GM19023 (cell line): ENCODE measurements around the gene SMARCD1.
"Not testable (repeated sequence)": the region's sequence is repeated elsewhere in the genome, so short reads cannot be mapped to it uniquely, and the experiment has no call there.

Experiments used
- ATAC-seq: cut with Tn5 transposase; IDR thresholded peaks from one replicate; pipeline ENCODE4 v1.9.1; 2021; ENCODE audit warnings: mild to moderate bottlenecking, moderate library complexity; ENCODE audit not compliant: unreplicated experiment

Gene SMARCD1

DNA sequence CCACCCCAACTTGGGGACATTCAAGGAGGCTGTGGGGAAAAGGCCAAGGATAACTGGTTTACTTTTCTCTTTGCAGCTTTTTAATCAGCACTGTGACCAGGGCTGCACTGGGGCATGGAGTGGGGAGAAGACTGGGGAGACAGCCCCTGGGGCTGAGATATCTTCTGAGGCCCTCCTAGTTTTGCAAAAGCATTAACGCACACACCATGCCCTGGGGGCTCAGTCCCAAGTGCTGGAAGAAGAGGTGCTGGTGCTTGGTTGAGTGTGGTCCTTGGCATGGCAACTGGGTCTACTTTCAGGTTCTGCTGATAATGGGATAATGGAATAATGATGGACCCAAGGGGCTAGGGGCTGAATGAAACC is 9.4 kb upstream of the SMARCD1 start:
- ATAC-seq = no peak

DNA sequence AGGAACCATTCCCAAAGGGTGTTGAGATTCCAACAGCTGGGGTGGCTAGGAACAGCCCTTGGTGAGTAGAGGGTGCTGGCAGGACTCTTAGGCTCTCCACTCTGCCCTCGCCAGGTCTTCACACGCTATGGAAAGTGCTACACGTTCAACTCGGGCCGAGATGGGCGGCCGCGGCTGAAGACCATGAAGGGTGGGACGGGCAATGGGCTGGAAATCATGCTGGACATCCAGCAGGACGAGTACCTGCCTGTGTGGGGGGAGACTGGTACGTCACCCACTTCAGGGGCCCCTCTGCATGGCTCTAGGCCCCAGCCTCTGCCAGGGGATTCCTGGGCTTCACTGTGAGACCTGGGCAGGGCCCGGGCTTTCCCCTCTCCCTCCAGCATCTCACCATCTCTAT is 8.0 kb upstream of the SMARCD1 start:
- no peak for ATAC-seq

DNA sequence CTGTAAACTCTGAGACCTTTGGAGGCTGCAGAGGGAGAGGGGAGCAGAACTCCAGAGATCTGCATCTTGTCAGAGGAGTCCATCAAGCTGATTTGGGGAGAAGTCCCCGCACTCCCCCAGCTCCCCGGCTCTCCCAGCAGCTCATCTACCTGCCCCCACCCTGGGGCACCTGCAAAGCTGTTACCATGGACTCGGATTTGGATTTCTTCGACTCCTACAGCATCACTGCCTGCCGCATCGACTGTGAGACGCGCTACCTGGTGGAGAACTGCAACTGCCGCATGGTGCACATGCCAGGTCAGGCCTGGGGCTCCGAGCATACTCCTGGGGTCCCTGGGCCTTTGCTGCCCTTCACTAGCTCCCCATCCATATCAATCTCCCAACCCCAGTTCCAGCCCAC is 6.9 kb upstream of the SMARCD1 start:
- no peak for ATAC-seq

DNA sequence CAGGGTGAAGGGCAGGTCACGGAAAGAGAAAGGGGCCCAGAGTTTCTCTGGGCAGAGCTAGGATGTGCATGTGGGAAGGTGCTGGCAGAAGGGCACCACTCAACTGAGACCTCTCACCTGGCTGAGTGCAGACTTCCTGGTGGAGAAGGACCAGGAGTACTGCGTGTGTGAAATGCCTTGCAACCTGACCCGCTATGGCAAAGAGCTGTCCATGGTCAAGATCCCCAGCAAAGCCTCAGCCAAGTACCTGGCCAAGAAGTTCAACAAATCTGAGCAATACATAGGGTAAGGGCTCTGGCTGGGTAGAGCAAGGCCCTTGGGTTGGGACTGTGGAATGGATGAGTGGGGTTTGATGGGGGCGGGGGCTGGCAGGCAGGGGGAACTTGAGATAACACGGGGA is 5.4 kb upstream of the SMARCD1 start:
- ATAC-seq = no peak

DNA sequence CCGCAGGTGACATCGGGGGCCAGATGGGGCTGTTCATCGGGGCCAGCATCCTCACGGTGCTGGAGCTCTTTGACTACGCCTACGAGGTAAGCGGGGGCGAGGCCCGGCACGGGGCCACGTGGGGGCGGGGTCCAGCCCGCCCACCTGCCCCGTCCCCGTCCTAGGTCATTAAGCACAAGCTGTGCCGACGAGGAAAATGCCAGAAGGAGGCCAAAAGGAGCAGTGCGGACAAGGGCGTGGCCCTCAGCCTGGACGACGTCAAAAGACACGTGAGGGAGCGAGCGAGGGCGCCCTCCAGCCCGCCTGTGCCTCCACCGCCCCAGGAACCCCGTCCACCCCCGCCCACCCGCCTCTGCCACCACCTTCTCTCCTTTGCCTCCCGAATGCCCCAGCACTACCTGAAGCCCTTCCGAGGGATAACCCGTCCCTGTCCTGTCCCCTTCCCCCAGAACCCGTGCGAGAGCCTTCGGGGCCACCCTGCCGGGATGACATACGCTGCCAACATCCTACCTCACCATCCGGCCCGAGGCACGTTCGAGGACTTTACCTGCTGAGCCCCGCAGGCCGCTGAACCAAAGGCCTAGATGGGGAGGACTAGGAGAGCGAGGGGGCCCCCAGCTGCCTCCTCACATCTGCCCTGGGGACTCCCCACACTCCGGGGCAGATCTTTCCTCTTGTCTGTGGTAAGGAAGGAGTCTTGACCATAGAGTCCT is 3.9 kb upstream of the SMARCD1 start:
- no peak for ATAC-seq

DNA sequence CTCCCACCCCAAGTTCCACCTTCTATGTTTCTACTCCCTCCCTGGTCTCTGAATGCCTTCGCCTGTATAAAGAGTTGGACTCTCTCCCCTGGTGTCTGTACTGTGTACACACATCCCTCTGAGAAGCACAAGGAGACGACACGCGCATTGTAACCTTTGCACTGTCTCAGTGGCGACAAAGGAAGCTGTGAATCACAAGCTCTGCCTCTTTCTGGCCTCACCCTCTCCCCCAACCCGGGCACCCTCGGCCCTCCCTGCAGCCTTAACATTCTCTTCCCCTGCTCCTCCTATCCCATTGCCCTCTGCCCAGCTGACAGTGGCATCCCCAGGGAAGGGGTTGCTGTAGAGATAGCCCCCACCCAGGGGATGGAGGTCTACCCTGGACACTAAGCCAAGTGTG is 2.5 kb upstream of the SMARCD1 start:
- ATAC-seq = no peak

DNA sequence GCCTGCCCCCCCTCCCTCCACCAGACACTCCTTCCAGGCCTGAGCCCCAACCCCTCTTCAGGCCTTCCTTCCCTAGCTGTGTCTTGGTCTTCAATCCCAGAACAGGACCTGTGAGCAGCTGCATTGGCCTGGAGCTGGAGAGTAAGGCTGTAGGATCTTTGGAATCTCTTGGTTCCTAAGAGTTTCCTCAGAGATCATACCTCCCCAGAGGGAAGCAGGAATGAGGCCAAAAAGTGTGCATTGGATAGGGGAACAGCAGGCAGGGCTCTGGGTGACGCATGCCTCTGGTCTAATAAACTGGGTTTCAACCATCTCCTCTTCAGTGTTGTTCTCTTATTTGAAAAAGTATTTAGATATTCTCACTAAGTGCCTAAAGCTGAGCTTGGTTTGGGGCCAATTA is 1.8 kb upstream of the SMARCD1 start:
- ATAC-seq = no peak

DNA sequence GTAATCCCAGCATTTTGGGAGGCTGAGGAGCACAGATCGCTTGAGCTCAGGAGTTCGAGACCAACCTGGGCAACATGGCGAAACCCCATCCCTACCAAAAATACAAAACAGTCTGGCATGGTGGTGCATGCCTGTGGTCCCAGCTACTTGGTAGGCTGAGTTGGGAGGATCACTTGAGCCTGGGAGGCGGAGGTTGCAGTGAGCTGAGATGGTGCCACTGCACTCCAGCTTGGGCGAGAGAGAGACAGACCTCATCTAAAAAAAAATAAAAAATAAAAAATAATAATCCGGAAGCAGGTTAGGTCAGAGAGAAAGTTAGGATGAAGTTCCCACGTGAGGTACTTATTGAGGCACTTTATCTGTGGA is 750 bp upstream of the SMARCD1 start:
- ATAC-seq = not testable (repeated sequence)

DNA sequence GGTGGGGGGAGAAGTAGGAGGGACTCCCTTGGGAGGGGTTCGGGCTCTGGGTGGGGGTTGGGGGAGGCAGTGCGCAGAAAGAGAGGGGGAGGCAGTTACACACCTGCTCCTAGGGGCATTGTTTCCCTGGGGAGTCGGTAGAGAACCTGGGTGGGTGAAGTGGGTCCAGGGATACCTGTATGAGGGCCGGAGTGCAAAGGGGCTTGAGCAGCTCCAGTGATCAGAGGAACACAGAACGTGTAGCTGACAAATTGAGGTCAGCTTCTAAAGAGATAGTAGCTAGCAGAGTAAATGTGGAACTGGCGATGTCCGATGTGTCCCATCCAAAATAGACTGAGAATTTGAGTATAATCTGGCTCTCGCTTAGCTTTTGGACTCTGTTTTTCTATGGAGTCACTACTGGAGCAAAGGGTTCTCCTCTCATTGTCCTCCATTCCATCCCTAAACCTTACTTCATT is 502 bp downstream of the SMARCD1 start:
- ATAC-seq = no peak

DNA sequence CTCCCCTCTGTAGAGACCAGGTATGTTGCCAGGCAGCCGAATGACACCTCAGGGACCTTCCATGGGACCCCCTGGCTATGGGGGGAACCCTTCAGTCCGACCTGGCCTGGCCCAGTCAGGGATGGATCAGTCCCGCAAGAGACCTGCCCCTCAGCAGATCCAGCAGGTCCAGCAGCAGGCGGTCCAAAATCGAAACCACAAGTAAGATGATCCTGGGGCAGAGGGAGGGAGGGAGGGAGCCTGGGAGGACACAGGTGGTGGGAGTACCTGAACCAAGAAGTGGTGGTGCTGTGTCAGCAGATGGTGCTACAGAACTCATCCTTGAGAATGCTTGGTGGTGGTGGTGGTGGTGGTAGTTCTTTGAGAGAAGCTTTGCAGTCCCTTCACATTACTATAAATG is 1.0 kb downstream of the SMARCD1 start:
- ATAC-seq = no peak

DNA sequence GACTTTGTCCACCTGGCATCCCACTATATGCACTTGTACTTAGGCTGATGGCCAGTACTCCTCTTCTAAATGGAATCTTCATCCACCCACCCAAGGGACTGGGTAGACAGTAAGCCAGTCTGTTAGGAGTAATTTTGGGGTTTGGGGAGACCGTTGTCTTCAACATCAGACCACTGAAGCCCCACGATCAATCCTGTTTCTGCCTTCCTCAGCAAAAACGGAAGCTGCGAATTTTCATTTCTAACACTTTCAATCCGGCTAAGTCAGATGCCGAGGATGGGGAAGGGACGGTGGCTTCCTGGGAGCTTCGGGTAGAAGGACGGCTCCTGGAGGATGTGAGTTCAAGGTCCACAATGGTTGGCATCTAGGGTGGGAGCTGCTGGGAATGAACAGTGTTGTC is 2.0 kb downstream of the SMARCD1 start:
- ATAC-seq = no peak

DNA sequence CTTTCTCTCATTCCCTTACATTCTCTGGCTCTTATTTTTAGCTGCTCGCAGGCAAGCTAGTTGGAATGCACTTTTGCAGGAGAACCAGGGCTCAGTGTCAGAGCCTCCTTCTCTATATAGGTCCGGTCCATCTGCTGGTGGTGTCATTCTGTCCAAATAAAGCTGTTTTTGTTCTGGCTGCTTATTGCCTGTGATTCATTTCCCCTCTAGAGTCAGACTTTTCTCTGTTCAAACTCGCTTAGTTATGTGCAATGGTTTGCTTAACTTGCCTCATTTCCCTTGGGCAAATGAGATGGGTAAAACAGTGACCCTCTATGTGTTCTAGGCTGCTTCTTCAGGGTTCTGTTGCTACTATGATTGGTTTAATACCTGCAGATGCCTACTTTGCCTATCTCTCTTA is 2.9 kb downstream of the SMARCD1 start:
- ATAC-seq = no peak

DNA sequence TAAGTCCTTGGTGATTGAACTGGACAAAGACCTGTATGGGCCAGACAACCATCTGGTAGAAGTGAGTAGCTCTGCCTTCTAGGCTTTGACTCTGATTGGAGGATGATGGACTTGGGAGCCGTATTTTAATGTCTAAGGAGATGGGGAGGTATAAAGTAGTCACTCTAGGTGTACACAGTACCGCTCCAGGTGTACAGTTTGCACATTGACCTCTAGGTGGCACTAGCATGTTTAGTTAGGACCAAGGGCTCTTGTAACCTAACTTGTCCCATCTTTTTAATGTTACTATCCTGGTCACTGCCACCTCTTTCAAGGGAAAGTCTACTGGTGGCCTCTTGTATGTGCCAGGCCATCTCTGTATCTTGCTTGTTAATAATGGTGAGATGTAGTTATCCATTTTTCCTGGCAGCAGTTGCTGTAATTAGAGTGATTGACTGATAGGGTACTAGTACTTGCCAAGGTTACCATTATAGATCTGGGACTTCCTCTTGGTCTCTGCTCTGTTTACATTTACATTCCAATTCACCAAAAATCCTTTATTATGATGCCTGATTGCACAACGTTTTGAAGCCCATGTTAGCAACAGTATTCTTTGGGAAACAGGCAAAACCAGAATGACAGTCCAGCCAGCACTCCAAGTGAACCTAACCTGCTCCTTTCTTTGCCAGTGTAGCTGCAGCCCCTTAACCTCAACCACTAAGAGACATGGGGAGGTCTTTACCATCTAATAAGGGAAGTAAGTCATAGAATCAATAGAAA is 3.6 kb downstream of the SMARCD1 start:
- no peak for ATAC-seq

DNA sequence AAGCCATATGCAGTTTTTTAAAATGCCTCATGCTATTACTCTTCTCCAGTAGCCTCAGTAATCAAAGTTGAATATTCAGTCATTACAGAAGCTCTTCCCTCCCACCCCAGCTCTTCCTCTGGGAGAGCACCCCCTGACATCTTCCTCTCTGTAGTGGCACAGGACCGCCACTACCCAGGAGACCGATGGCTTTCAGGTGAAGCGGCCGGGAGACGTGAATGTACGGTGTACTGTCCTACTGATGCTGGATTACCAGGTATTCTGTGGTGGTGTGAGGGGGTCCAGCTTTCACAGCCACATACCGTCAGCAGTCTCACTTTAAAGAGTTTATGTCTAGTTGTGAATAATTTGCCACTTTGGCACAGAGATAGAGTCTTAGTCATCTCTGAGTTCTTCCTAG is 4.6 kb downstream of the SMARCD1 start:
- no peak for ATAC-seq

DNA sequence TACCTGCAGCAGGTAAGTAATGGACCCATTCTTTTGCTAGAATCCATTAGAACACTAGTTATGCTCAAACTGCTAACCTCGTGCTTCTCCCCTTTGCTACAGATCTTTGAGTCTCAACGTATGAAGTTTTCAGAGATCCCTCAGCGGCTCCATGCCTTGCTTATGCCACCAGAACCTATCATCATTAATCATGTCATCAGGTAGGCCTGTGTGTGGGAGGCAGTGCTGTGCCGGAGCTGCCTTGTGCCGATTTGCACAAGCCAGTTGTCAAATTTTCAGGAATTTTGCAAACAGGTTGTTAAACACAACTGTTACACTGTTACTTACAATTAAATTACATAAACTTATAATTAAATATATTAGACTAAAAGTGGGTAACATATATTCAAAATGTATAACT is 5.2 kb downstream of the SMARCD1 start:
- ATAC-seq = no peak

DNA sequence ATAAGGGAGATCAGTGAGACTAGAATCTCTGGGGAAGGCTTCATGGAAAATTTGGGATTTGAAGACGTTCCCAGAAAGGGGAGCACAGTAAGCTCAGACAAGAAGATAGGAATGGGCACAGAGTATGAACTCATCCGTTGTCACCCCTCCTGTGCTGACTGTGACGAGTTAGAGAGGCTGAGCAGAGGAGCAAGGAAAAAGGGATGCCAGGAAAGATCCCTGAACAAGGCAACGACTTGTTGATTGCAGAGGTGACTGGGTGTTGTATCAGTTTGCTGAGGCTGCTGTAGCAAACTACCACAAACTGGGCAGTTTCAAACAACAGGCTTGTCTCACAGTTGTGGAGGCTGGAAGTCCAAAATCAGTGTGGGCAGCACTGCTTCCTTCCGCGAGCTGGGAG is 12.8 kb downstream of the SMARCD1 start:
- ATAC-seq = no peak

DNA sequence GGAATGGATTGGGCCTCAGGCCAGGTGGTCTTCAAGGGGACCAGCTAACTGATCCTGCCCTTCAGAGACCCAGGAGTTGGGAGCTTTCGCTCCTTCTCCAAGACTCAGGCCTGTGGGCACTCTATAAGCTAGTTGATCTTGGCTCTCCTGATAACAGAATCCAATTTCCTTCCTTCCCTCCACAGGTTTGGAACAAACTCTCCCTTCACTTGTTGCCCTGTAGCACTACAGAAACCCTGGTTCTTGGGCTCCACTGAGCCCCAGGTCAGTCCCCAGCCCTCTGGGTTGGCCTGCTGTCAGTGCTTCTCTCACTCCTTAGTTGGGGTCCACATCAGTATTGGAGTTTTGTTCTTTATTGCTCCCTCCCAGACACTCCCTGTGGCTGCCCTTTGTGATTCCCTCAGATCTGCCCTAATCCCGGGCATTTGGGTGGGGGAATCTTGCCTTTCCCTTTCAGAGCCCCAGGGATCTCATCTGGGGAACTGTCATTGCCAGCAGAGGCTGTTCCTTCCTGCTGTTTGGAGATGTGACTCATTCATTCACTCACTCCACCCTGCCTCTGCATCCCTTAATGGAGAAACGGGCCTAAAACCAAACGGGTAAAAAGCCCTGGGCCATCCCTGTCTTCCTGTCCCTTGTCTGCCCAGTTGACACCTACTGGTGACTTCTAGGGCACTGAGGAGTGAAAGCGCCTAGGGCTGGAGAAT is 14.3 kb downstream of the SMARCD1 start:
- ATAC-seq = no peak

DNA sequence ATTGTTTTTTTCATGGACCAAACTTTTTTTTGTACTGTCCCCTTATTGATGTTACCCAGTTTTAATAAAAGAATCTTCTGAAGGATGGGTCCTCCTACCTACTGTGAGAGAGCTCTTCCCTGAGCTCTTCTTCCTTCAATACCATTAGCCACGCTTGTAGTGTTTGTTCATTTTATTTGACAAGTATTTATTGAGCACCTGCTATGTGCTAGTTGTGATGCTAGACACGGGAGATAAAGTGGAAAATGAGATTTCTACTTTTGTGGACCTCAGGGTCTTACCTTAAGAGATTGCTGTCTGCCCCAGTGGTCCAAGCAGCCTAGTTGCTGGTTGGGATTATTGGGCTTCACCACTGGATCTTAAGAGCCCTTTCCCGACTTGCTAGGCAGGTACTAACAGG is 15.4 kb downstream of the SMARCD1 start:
- no peak for ATAC-seq

DNA sequence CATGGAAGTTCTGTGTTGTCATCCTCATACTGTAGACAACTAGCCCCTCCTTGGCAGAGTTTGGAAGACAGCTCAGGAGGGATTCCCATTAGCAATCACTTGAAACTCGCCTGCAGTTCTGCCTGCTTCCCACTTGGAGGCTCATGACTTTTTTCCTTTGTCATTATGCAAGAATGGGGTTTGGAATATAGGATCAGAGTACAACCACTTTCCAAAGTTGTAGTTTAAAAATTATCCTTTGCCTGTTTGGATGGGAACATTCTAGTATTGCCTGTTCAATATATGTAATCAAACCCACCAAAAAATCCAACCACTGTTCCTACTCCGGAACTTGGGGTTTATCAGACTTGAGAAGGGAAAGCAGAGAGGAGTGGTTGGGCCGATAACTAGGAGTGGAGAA is 16.5 kb downstream of the SMARCD1 start:
- no peak for ATAC-seq

DNA sequence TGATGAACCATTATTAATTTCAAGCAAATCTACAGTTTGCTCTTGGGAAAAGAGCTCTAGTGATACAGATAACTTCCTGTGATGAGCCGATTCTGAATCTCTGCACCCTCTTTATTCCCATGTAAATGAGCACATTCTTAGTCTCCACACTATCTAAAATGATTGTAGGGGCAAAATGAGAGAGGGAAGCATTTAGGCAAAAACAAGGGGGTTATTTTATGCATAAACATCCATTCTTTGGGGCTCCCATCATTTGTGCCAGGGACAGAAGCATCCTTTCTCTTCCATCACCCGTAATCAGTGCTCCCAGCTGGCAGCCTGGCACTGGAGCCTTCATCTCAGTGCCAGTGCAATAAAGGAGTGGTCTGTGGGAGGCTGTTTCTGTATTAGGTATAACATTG is 17.0 kb downstream of the SMARCD1 start:
- no peak for ATAC-seq

DNA sequence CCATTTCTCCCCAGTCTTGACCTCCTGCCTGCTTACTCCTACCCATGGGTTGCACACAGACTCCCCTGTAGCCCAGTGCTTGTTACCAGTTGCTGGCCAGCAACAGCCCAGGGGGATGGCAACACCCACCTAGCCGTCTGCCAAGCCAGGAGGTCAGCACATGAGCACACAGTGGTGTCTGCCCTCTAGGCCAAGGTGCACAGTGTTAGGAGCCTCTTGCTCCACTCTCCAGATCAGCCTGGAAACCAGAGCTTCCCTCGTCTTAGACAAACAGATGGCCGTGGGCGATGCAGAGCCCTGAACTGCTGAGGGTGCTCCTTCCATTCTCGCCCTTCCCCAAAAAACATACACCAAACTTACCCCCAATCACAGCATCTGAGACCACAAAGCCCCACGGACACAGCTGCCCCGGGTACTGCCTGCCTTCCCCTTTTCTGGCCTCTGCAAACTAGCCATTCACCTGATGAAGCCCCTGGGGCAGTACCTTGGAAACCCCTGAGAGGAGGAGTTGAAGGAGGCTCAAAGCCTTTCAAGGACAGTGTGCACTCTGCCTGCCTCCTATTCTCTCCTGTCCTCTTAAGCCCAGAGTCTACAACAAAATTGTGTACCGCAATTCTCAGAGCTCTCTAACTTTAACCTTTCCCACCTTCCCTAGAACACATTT is 17.6 kb downstream of the SMARCD1 start:
- ATAC-seq = no peak

DNA sequence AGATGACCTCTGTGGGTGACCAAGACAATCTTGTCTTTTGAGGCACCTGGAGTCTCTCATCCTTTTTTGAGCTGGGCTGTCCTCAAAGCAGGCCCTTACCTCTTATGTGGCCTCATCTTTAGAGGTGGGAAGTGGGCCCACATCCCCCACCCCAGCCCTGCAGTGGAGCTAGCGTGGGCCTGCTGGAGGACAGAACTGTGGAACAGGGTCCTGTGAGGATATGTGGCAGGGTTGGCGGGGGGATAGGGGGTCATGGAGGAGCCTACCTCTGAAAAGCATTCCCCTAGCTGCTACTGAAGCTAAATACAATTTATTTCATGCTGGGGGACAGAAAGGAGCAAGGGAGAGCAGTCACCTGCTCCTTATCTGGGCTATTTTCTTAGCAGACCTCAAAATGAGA is 18.2 kb downstream of the SMARCD1 start:
- no peak for ATAC-seq
